Endothelial cell of umbilical vein (primary cell): Measurements from ENCODE around the gene UST.

ENCODE experiments used
- CTCF ChIP-seq, 2 donors: IDR thresholded peaks; 1 replicate in 1 of 2; 2 replicates in 1 of 2; pipeline ENCODE4 v1.5.1; 2011; ENCODE audit warnings: low read length in 2 of 2, mild to moderate bottlenecking in 2 of 2, moderate library complexity in 2 of 2, control low read depth in 1 of 2, inconsistent platforms in 1 of 2, low read depth in 1 of 2; ENCODE audit not compliant: insufficient read depth in 1 of 2; ENCODE audit errors: extremely low read depth in 1 of 2
- POLR2A ChIP-seq: IDR thresholded peaks from 2 replicates; pipeline ENCODE4 v1.6.1; 2012; ENCODE audit warnings: low read depth, mild to moderate bottlenecking, control low read depth, low read length

- TF ChIP-seq POLR2A (no peak), CTCF (IDR thresholded peaks at IDR 0.05; ENCODE audit: extremely low read depth in 1 of 2, insufficient read depth in 1 of 2, low read depth in 1 of 2, low read length in 2 of 2) (no peak)
These were observed 93.4 kb downstream of the UST start for GRCh38 chr6:148840256-148840655.
